HUES6 (cell line): ENCODE results near the gene NKAIN2.
"Not testable (repeated sequence)": the region's sequence is repeated elsewhere in the genome, so short reads cannot be mapped to it uniquely, and the experiment has no call there.

Source experiments
- H3K27ac ChIP-seq: 2 replicates; pipeline ENCODE4 v1.7.0; 2013; ENCODE audit warnings: low read depth, mild to moderate bottlenecking, low read length, inconsistent platforms
- H3K27me3 ChIP-seq: 2 replicates; pipeline ENCODE4 v1.6.1; 2013; ENCODE audit warnings: low read length; ENCODE audit not compliant: control insufficient read depth, insufficient read depth
- H3K36me3 ChIP-seq: 2 replicates; pipeline ENCODE4 v1.6.1; 2013; ENCODE audit warnings: low read length; ENCODE audit not compliant: control insufficient read depth, insufficient read depth
- H3K4me1 ChIP-seq: 2 replicates; pipeline ENCODE4 v1.6.1; 2013; ENCODE audit warnings: low read length; ENCODE audit not compliant: control insufficient read depth, insufficient read depth
- H3K4me3 ChIP-seq: 2 replicates; pipeline ENCODE4 v1.5.1; 2013; ENCODE audit warnings: low read depth, low read length
- H3K9ac ChIP-seq: one replicate; pipeline ENCODE4 v1.6.1; 2013; ENCODE audit warnings: mild to moderate bottlenecking, low read length
- H3K9me3 ChIP-seq: 2 replicates; pipeline ENCODE4 v1.6.1; 2013; ENCODE audit warnings: low read depth, low read length; ENCODE audit not compliant: control insufficient read depth, insufficient read depth

Gene NKAIN2

GRCh38 chr6:124699038-124699437 is 895.4 kb downstream of the NKAIN2 start:
- H3K27ac ChIP-seq, result no peak overlapping the region
- no peaks in the 10 kb centered on the region for H3K9me3 ChIP-seq
- no peak overlapping the region for H3K9ac ChIP-seq
- H3K36me3 ChIP-seq, result no peaks in the 10 kb centered on the region
- no peaks in the 10 kb centered on the region for H3K4me1 ChIP-seq
- no peak overlapping the region for H3K4me3 ChIP-seq
- H3K27me3 ChIP-seq, result no peaks in the 10 kb centered on the region

- Histone ChIP-seq H3K4me1 (no peaks in the 10 kb centered on the region), H3K36me3 (no peaks in the 10 kb centered on the region), H3K27me3 (no peaks in the 10 kb centered on the region), H3K4me3 (no peak overlapping the region), H3K9ac (no peak overlapping the region), H3K9me3 (no peaks in the 10 kb centered on the region), H3K27ac (no peak overlapping the region)
Measured at GRCh38 chr6:124703541-124703940, 899.9 kb downstream of the NKAIN2 start.

GRCh38 chr6:124712532-124712931 is 908.9 kb downstream of the NKAIN2 start:
- H3K27me3 ChIP-seq, H3K36me3 ChIP-seq, H3K9ac ChIP-seq, H3K9me3 ChIP-seq, H3K27ac ChIP-seq, H3K4me1 ChIP-seq: not testable (repeated sequence)
- peak overlapping the region; percentile 53 for H3K4me3 ChIP-seq

- H3K4me1 ChIP-seq, result no peaks in the 10 kb centered on the region
- H3K36me3 ChIP-seq, result no peaks in the 10 kb centered on the region
- H3K27ac ChIP-seq, result no peak overlapping the region
- H3K4me3 ChIP-seq, result no peak overlapping the region
- no peak overlapping the region for H3K9ac ChIP-seq
- H3K27me3 ChIP-seq, result no peaks in the 10 kb centered on the region
- H3K9me3 ChIP-seq, result no peaks in the 10 kb centered on the region
Measured at GRCh38 chr6:124714728-124715127, 911.1 kb downstream of the NKAIN2 start.

- Histone ChIP-seq H3K27ac (no peak overlapping the region), H3K4me3 (no peak overlapping the region), H3K9me3 (no peaks in the 10 kb centered on the region), H3K4me1 (no peaks in the 10 kb centered on the region), H3K9ac (no peak overlapping the region), H3K27me3 (no peaks in the 10 kb centered on the region), H3K36me3 (no peaks in the 10 kb centered on the region)
Measured at GRCh38 chr6:124719913-124720312, 916.2 kb downstream of the NKAIN2 start.

- H3K9ac ChIP-seq, result no peak overlapping the region
- H3K4me1 ChIP-seq, result no peaks in the 10 kb centered on the region
- no peaks in the 10 kb centered on the region for H3K36me3 ChIP-seq
- H3K9me3 ChIP-seq, result no peaks in the 10 kb centered on the region
- no peaks in the 10 kb centered on the region for H3K27me3 ChIP-seq
- H3K27ac ChIP-seq, result no peak overlapping the region
- H3K4me3 ChIP-seq, result no peak overlapping the region
Measured at GRCh38 chr6:124721331-124721730, 917.7 kb downstream of the NKAIN2 start.

GRCh38 chr6:124722141-124722878 is 918.6 kb downstream of the NKAIN2 start:
- Histone ChIP-seq H3K9ac (no peak overlapping the region), H3K4me3 (no peak overlapping the region), H3K9me3 (no peaks in the 10 kb centered on the region), H3K4me1 (no peaks in the 10 kb centered on the region), H3K36me3 (no peaks in the 10 kb centered on the region), H3K27me3 (no peaks in the 10 kb centered on the region), H3K27ac (no peak overlapping the region)

- H3K36me3 ChIP-seq, result no peaks in the 10 kb centered on the region
- no peaks in the 10 kb centered on the region for H3K9me3 ChIP-seq
- H3K9ac ChIP-seq, result no peak overlapping the region
- H3K4me3 ChIP-seq, result no peak overlapping the region
- no peaks in the 10 kb centered on the region for H3K27me3 ChIP-seq
- H3K27ac ChIP-seq, result no peak overlapping the region
- no peaks in the 10 kb centered on the region for H3K4me1 ChIP-seq
Measured at GRCh38 chr6:124723671-124724070, 920.0 kb downstream of the NKAIN2 start.

GRCh38 chr6:124737804-124738203 is 934.1 kb downstream of the NKAIN2 start:
- not testable (repeated sequence) for H3K27me3 ChIP-seq, H3K4me1 ChIP-seq, H3K36me3 ChIP-seq, H3K9ac ChIP-seq, H3K9me3 ChIP-seq, H3K27ac ChIP-seq, H3K4me3 ChIP-seq

- no peaks in the 10 kb centered on the region for H3K27me3 ChIP-seq
- no peak overlapping the region for H3K27ac ChIP-seq
- no peak overlapping the region for H3K4me3 ChIP-seq
- no peak overlapping the region for H3K9ac ChIP-seq
- H3K9me3 ChIP-seq, result no peaks in the 10 kb centered on the region
- no peaks in the 10 kb centered on the region for H3K36me3 ChIP-seq
- no peaks in the 10 kb centered on the region for H3K4me1 ChIP-seq
Measured at GRCh38 chr6:124738482-124738881, 934.8 kb downstream of the NKAIN2 start.

- no peaks in the 10 kb centered on the region for H3K4me1 ChIP-seq
- H3K36me3 ChIP-seq, result no peaks in the 10 kb centered on the region
- no peak overlapping the region for H3K27ac ChIP-seq
Measured at GRCh38 chr6:124741341-124741740, 937.7 kb downstream of the NKAIN2 start.

More at GRCh38 chr6:124741341-124741740, 937.7 kb downstream of the NKAIN2 start:
- H3K4me3 ChIP-seq, result no peak overlapping the region
- no peaks in the 10 kb centered on the region for H3K27me3 ChIP-seq
- no peaks in the 10 kb centered on the region for H3K9me3 ChIP-seq
- H3K9ac ChIP-seq, result no peak overlapping the region
